SK-N-SH (cell line): ENCODE data around the gene STX5. TPM values are rescaled to one million over a fixed set of nuclear protein-coding genes. Genes with fewer than 3 reads are reported as not detected.

ENCODE experiments used
- CTCF ChIA-PET: fragments of 300-600, 350-600 bp; formaldehyde crosslinking; extraction: SDS; loops from one replicate; lab custom pipeline; 2021; lab: Yijun Ruan, JAX
- POLR2A ChIA-PET: fragments of 350-600 bp; sonication (Branson Sonifier 250); formaldehyde crosslinking; extraction: SDS; loops from one replicate; lab custom pipeline; 2020; ENCODE audit warnings: antibody characterized with exemption, inconsistent platforms; lab: Yijun Ruan, JAX
- DNase-seq: peaks from one replicate; pipeline ENCODE4 v3.0.0; 2012
- H2AFZ ChIP-seq: fragments of 200-600 bp; sonication (generic); 2 replicates; pipeline ENCODE4 v1.8.1; 2016; ENCODE audit warnings: antibody characterized with exemption, mild to moderate bottlenecking, low read depth
- H3F3A ChIP-seq: fragments of 200-600 bp; sonication (generic); replicated peaks from 2 replicates; pipeline ENCODE3; 2016; ENCODE audit warnings: antibody characterized with exemption, mild to moderate bottlenecking; ENCODE audit not compliant: insufficient read depth
- H3K27ac ChIP-seq, 2 experiments: fragments of 200-500 bp in 1 of 2; fragments of 200-600 bp in 1 of 2; sonication (Bioruptor generic) in 1 of 2; sonication (generic), shearing (Covaris generic) in 1 of 2; 2 replicates each; pipeline versions ENCODE4 v1.5.1 to v1.6.1; 2014 to 2016; ENCODE audit warnings: low read depth in 2 of 2, inconsistent platforms in 1 of 2, low read length in 1 of 2, mild to moderate bottlenecking in 1 of 2, mixed read lengths in 1 of 2
- H3K27me3 ChIP-seq: fragments of 200-600 bp; sonication (generic), shearing (Covaris generic); 2 replicates; pipeline ENCODE4 v1.6.1; 2016; ENCODE audit warnings: mixed run types; ENCODE audit not compliant: insufficient read depth
- H3K36me3 ChIP-seq, 2 experiments: fragments of 200-500 bp in 1 of 2; fragments of 200-600 bp in 1 of 2; sonication (Bioruptor generic) in 1 of 2; sonication (generic) in 1 of 2; replicated peaks in 1 of 2; 2 replicates each; pipeline versions ENCODE3 to v1.5.1; 2014 to 2016; ENCODE audit warnings: low read length in 1 of 2, mild to moderate bottlenecking in 1 of 2; ENCODE audit not compliant: insufficient read depth in 2 of 2, control insufficient read depth in 1 of 2
- H3K4me1 ChIP-seq, 2 experiments: fragments of 200-500 bp in 1 of 2; fragments of 200-600 bp in 1 of 2; sonication (Bioruptor generic) in 1 of 2; sonication (generic), shearing (Covaris generic) in 1 of 2; 2 replicates each; pipeline versions ENCODE4 v1.5.1 to v1.6.1; 2014 to 2016; ENCODE audit warnings: low read depth in 1 of 2, low read length in 1 of 2, mixed run types in 1 of 2; ENCODE audit not compliant: insufficient read depth in 2 of 2, control insufficient read depth in 1 of 2
- H3K4me2 ChIP-seq: fragments of 200-600 bp; sonication (generic), shearing (Covaris generic); 2 replicates; pipeline ENCODE4 v1.6.1; 2017; ENCODE audit warnings: mixed run types
- H3K4me3 ChIP-seq, 2 experiments: fragments of 200-500 bp in 1 of 2; fragments of 200-600 bp in 1 of 2; sonication (Bioruptor generic) in 1 of 2; sonication (generic), shearing (Covaris generic) in 1 of 2; 2 replicates each; pipeline versions ENCODE4 v1.5.1 to v1.8.1; 2014 to 2016; ENCODE audit warnings: low read depth in 2 of 2, inconsistent platforms in 1 of 2, low read length in 1 of 2, mild to moderate bottlenecking in 1 of 2, mixed read lengths in 1 of 2, moderate library complexity in 1 of 2
- H3K79me2 ChIP-seq: fragments of 200-600 bp; sonication (generic); 2 replicates; pipeline ENCODE4 v1.8.1; 2017; ENCODE audit warnings: mild to moderate bottlenecking; ENCODE audit not compliant: insufficient read depth
- H3K9ac ChIP-seq: fragments of 200-600 bp; sonication (generic); 2 replicates; pipeline ENCODE4 v1.6.1; 2017; ENCODE audit warnings: mixed run types
- H3K9me2 ChIP-seq: fragments of 200-600 bp; sonication (generic); 2 replicates; pipeline ENCODE4 v1.6.1; 2017; ENCODE audit warnings: mixed run types
- H3K9me3 ChIP-seq: fragments of 200-600 bp; sonication (generic); 2 replicates; pipeline ENCODE4 v1.6.1; 2017; ENCODE audit warnings: mixed run types, mild to moderate bottlenecking, moderate library complexity
- H4K20me1 ChIP-seq: fragments of 200-600 bp; sonication (generic); 2 replicates; pipeline ENCODE4 v1.6.1; 2017; ENCODE audit warnings: mild to moderate bottlenecking, mixed run types; ENCODE audit not compliant: insufficient read depth
- ELF1 ChIP-seq: IDR thresholded peaks from 2 replicates; pipeline ENCODE4 v1.4.0; 2012
- EP300 ChIP-seq, 2 experiments: IDR thresholded peaks; 2 replicates each; pipeline versions ENCODE4 v1.4.0 to v1.6.1; 2012; ENCODE audit warnings: borderline replicate concordance in 1 of 2, low read depth in 1 of 2, low read length in 1 of 2
- FOXJ3 ChIP-seq: sonication (generic); formaldehyde crosslinking; IDR thresholded peaks from 2 replicates; pipeline ENCODE4 v1.5.1; 2020; ENCODE audit warnings: mild to moderate bottlenecking, missing genetic modification reagents
- GABPA ChIP-seq: IDR thresholded peaks from 2 replicates; pipeline ENCODE4 v1.4.0; 2012; ENCODE audit warnings: low read depth, mild to moderate bottlenecking
- JUND ChIP-seq: IDR thresholded peaks from 2 replicates; pipeline ENCODE4 v1.4.0; 2012
- MAX ChIP-seq: IDR thresholded peaks from 2 replicates; pipeline ENCODE4 v1.4.0; 2012; ENCODE audit warnings: low read depth
- MEF2A ChIP-seq: IDR thresholded peaks from 2 replicates; pipeline ENCODE4 v1.4.0; 2012; ENCODE audit warnings: low read depth, borderline replicate concordance
- NRF1 ChIP-seq: IDR thresholded peaks from 2 replicates; pipeline ENCODE4 v1.6.1; 2012; ENCODE audit warnings: low read depth, mild to moderate bottlenecking, low read length
- RCOR1 ChIP-seq: fragments of 150-350 bp; IDR thresholded peaks from 2 replicates; pipeline ENCODE4 v1.6.1; 2017; ENCODE audit warnings: antibody characterized with exemption, low read length
- REST ChIP-seq: IDR thresholded peaks from 2 replicates; pipeline ENCODE4 v1.6.1; 2012; ENCODE audit warnings: mild to moderate bottlenecking, low read depth, low read length, moderate library complexity
- RFX5 ChIP-seq: IDR thresholded peaks from 2 replicates; pipeline ENCODE4 v1.6.1; 2012; ENCODE audit warnings: mild to moderate bottlenecking, improper control_type of control experiment, low read length
- SIN3A ChIP-seq: IDR thresholded peaks from 2 replicates; pipeline ENCODE4 v1.6.1; 2012; ENCODE audit warnings: low read depth, mild to moderate bottlenecking, low read length, moderate library complexity, borderline replicate concordance
- SMC3 ChIP-seq: IDR thresholded peaks from 2 replicates; pipeline ENCODE4 v1.6.1; 2012; ENCODE audit warnings: low read depth, low read length, improper control_type of control experiment
- TCF12 ChIP-seq: IDR thresholded peaks from 2 replicates; pipeline ENCODE4 v1.4.0; 2012
- USF1 ChIP-seq: IDR thresholded peaks from 2 replicates; pipeline ENCODE4 v1.4.0; 2012; ENCODE audit warnings: low read depth, borderline replicate concordance
- USF2 ChIP-seq: fragments of 150-350 bp; IDR thresholded peaks from 2 replicates; pipeline ENCODE4 v1.6.1; 2017; ENCODE audit warnings: antibody characterized with exemption, low read length, low read depth, borderline replicate concordance
- YY1 ChIP-seq: IDR thresholded peaks from 2 replicates; pipeline ENCODE4 v1.4.0; 2012; ENCODE audit warnings: low read depth, mild to moderate bottlenecking
- WGBS: methylation state at CpG from one replicate; pipeline ENCODE4 v1.1.6; 2017; ENCODE audit warnings: low lambda C conversion rate; 5-methylcytosine and 5-hydroxymethylcytosine counted together
- polyA plus RNA-seq, 3 experiments: library from polyadenylated mRNA; depleted of rRNA; stranded (reverse); fragments of >200 nt; gene quantifications; 2 replicates each; pipeline ENCODE4 v1.2.3, GENCODE V29; 2012
- TF ChIP-seq, protein P1 (sequence below): IDR thresholded peaks from 2 replicates; pipeline ENCODE4 v1.4.0; 2012; ENCODE audit warnings: low read depth, borderline replicate concordance

STX5 gene
- polyA plus RNA-seq, 1 of the 3 experiments (the other 2 are of a cell fraction): 24.2 TPM

DNA sequence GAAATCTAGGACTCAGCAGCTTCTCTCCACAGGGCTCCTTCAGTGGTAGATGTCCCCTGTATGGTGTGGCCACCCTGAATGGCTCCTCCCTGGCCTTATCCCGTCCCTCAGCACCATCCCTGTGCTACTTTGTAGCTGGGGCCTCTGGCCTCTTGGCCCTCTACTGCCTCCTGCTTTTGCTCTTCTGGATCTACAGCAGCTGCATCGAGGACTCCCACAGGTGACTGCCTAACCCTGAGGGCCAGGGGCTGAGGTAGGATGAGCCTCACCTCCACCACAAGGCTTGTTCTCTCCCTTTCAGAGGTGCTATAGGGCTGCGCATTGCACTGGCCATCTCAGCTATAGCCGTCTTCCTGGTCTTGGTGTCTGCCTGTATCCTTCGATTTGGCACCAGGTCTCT lies 42.9 kb downstream of the STX5 start:
- Histone ChIP-seq H3K9me3 (no peaks in the 10 kb centered on the region), H3K27me3 (no peaks in the 10 kb centered on the region), H3K9me2 (no peaks in the 10 kb centered on the region), H3K79me2 (peaks cover 59% of the 10 kb centered on the region), H3K4me3 (no peak overlapping the region; a peak in 1 of 4 replicates), H3K36me3 (peaks cover 36 to 41% of the 10 kb centered on the region in 2 experiments), H3K4me1 (peaks cover 9 to 30% of the 10 kb centered on the region in 2 experiments), H3K4me2 (peak overlapping the region; percentile 83), H2AFZ (no peak overlapping the region), H3K27ac (peak overlapping the region; percentile 23 to 33; a peak in 2 of 4 replicates), H3F3A (peaks cover 48% of the 10 kb centered on the region), H3K9ac (no peak overlapping the region), H4K20me1 (no peaks in the 10 kb centered on the region)
- DNase-seq: no peak
- TF ChIP-seq SIN3A (no peak), USF2 (no peak), TCF12 (no peak), FOXJ3 (CRISPR knock-in tag) (no peak)
- WGBS: 84% methylated on average over 5 of the region's 5 CpGs
- ChIA-PET POLR2A (interaction anchor here (0.7 to 2.0 kb wide), 2 partner anchors 15 to 52 kb away, joined by 3 to 10 read pairs; no protein-coding TSS in a partner anchor), CTCF (interaction anchor here (0.9 to 6.6 kb wide), 6 partner anchors 16 to 108 kb away, joined by 3 to 130 read pairs (median 4); partner anchors contain the start of genes NXF1, SLC3A2 and TAF6L)

GRCh38 chr11:62787005-62787759 lies 44.7 kb downstream of the STX5 start, which contains the start of gene TMEM179B:
TSS of gene TMEM179B (plus strand) at chr11:62787402. CDS start at chr11:62787432, 30 bp downstream.
- Histone ChIP-seq H3K9me2 (no peaks in the 10 kb centered on the region), H3K79me2 (peaks cover 55% of the 10 kb centered on the region), H3K27me3 (no peaks in the 10 kb centered on the region), H3F3A (peaks cover 37% of the 10 kb centered on the region), H3K27ac (peak within 1 kb of the TSS; percentile 65 to 89), H2AFZ (no peak within 1 kb of the TSS; the same call in 1 of the 2 replicates), H3K9ac (peak within 1 kb of the TSS; percentile 74), H3K4me3 (peak within 1 kb of the TSS; percentile 76 to 87), H4K20me1 (no peaks in the 10 kb centered on the region), H3K9me3 (no peaks in the 10 kb centered on the region), H3K4me2 (peak within 1 kb of the TSS; percentile 83), H3K36me3 (peaks cover 25 to 31% of the 10 kb centered on the region in 2 experiments), H3K4me1 (peaks cover 6 to 26% of the 10 kb centered on the region in 2 experiments)
- ChIA-PET CTCF (interaction anchor here (0.6 to 6.6 kb wide), 56 partner anchors 9 to 392 kb away, joined by 3 to 130 read pairs (median 5); partner anchors contain the start of genes B3GAT3, HNRNPUL2, NXF1 and SLC3A2), POLR2A (interaction anchor here (0.6 to 2.8 kb wide), 16 partner anchors 12 to 196 kb away, joined by 3 to 35 read pairs (median 5); partner anchors contain the start of genes HNRNPUL2, SLC3A2, TAF6L and TUT1)
- WGBS: 0% methylated on average over 30 of the region's 88 CpGs
- peak; percentile 97 for DNase-seq
- TF ChIP-seq, protein P1, sequence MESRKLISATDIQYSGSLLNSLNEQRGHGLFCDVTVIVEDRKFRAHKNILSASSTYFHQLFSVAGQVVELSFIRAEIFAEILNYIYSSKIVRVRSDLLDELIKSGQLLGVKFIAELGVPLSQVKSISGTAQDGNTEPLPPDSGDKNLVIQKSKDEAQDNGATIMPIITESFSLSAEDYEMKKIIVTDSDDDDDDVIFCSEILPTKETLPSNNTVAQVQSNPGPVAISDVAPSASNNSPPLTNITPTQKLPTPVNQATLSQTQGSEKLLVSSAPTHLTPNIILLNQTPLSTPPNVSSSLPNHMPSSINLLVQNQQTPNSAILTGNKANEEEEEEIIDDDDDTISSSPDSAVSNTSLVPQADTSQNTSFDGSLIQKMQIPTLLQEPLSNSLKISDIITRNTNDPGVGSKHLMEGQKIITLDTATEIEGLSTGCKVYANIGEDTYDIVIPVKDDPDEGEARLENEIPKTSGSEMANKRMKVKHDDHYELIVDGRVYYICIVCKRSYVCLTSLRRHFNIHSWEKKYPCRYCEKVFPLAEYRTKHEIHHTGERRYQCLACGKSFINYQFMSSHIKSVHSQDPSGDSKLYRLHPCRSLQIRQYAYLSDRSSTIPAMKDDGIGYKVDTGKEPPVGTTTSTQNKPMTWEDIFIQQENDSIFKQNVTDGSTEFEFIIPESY: peak; percentile 72; the same call in 1 of the 2 replicates
- TF ChIP-seq MAX (peak; percentile 68), GABPA (peak; percentile 92), RFX5 (no peak), MEF2A (no peak), FOXJ3 (CRISPR knock-in tag) (peak; percentile 72; the same call in 1 of the 2 replicates), JUND (no peak), ELF1 (peak; percentile 93), EP300 (IDR thresholded peaks at IDR 0.05; ENCODE audit: borderline replicate concordance in 1 of 2, low read depth in 1 of 2, low read length in 1 of 2) (peak in 1 of 2 experiments; percentile 15; a peak in 1 of 4 replicates), RCOR1 (0 out of 2 replicates have a peak, but pooled peaks have one; percentile 58), NRF1 (no peak), USF1 (no peak), YY1 (peak; percentile 85), SMC3 (no peak; the same call in 1 of the 2 replicates), REST (peak; percentile 44; the same call in 1 of the 2 replicates)
